ENCODE measurements around the gene NTNG1. TPM values are rescaled to one million over a fixed set of nuclear protein-coding genes. Genes with fewer than 3 reads are reported as not detected.

NTNG1 gene
- total and polyA plus RNA-seq, 12 donors, result 0.06 TPM; not detected in 11

DNA sequence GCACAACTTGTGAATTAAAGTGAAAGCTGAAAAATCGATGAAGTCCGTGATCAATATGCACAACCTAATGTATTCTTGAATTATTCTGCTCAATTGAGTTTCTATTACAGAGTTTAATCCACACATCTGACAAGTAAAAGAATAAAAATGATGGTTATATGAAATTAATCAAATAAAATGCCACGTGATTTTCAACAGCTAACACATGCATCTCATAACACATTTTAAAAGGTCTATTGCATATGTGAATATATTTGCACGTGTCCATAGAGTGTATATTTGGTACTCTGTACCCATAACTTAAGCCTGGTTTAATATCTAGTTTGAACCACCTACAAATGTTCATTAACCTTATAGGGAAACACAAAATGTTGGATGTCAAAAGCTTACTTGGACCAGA, 266.2 kb downstream of the NTNG1 start:
- ATAC-seq (no peak), DNase-seq (no peak)
- H3K4me1 ChIP-seq, result peaks cover 0 to 3% (median 0%) of the 10 kb centered on the region in 9 donors
- H3K27me3 ChIP-seq, result no peaks in the 10 kb centered on the region
- intact Hi-C loops (cut with DNase I), result no loop called here
- 83% methylated on average over 4 of the region's 4 CpGs for WGBS, 2 donors
- no peaks in the 10 kb centered on the region for H3K9me3 ChIP-seq
- no peak overlapping the region for H3K4me3 ChIP-seq
- no peak overlapping the region for H3K27ac ChIP-seq
- TF ChIP-seq, protein P1, sequence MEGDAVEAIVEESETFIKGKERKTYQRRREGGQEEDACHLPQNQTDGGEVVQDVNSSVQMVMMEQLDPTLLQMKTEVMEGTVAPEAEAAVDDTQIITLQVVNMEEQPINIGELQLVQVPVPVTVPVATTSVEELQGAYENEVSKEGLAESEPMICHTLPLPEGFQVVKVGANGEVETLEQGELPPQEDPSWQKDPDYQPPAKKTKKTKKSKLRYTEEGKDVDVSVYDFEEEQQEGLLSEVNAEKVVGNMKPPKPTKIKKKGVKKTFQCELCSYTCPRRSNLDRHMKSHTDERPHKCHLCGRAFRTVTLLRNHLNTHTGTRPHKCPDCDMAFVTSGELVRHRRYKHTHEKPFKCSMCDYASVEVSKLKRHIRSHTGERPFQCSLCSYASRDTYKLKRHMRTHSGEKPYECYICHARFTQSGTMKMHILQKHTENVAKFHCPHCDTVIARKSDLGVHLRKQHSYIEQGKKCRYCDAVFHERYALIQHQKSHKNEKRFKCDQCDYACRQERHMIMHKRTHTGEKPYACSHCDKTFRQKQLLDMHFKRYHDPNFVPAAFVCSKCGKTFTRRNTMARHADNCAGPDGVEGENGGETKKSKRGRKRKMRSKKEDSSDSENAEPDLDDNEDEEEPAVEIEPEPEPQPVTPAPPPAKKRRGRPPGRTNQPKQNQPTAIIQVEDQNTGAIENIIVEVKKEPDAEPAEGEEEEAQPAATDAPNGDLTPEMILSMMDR (IDR thresholded peaks at IDR 0.05), result no peak
- no peaks in the 10 kb centered on the region for H3K36me3 ChIP-seq

DNA sequence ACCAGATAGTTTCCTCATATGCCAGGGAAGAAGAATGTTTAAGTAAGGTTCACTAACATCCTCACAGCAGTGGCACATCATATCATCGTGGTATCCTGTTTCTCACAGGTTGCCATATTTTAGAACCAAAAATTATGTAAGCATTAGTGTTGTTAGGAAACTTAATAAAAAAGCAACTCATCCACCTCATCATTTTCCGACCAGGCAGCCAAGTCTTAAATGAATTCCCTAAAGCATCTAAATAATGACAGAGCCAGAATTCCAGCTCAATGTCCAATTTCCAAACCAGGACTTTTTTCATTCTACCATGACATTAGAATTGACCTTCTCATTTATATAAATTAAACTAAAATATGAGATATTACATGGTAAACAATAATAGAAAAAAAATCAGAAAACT, 272.7 kb downstream of the NTNG1 start:
- 66 to 67% methylated on average over 2 of the region's 2 CpGs for WGBS, 2 donors
- TF ChIP-seq, protein P1 (IDR thresholded peaks at IDR 0.05), result no peak
- intact Hi-C loops (cut with DNase I), result no loop called here

DNA sequence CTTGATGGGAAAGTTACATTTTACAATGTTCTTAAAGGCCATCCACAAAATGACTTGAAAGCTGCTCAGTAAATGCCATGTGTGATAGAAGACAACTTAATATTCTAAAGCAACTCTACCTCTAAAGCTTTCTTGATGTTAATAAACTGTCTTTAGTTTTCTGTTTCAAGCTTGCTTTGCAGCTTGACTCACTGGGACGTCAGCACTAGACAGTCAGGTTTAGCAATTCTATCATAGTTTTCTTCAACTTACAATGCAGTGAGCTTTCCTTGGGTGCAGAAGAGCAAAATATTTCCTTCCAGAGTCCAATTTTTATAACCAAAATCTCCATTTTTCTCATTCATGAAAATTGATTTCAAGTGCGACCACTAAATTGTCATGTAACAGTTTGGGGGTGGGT, 273.1 kb downstream of the NTNG1 start:
- TF ChIP-seq, protein P1 (IDR thresholded peaks at IDR 0.05), result no peak
- DNase-seq (no peak), ATAC-seq (no peak)
- intact Hi-C loops (cut with DNase I), result no loop called here
- WGBS, 2 donors, result 85 to 86% methylated on average over 2 of the region's 2 CpGs
- no peaks in the 10 kb centered on the region for H3K36me3 ChIP-seq
- peaks cover 0 to 2% (median 0%) of the 10 kb centered on the region in 11 donors for H3K9me3 ChIP-seq
- no peaks in the 10 kb centered on the region for H3K27me3 ChIP-seq
- no peak overlapping the region for H3K27ac ChIP-seq
- H3K4me3 ChIP-seq, result no peak overlapping the region
- no peaks in the 10 kb centered on the region for H3K4me1 ChIP-seq

More for the DNA sequence above, 272.7 kb downstream of the NTNG1 start:
- ATAC-seq, result no peak
- H3K4me1 ChIP-seq, result no peaks in the 10 kb centered on the region
- no peak overlapping the region for H3K27ac ChIP-seq
- H3K27me3 ChIP-seq, result no peaks in the 10 kb centered on the region
- DNase-seq, result no peak
- H3K9me3 ChIP-seq, result peaks cover 0 to 2% (median 0%) of the 10 kb centered on the region in 11 donors
- no peaks in the 10 kb centered on the region for H3K36me3 ChIP-seq
- H3K4me3 ChIP-seq, result no peak overlapping the region

DNA sequence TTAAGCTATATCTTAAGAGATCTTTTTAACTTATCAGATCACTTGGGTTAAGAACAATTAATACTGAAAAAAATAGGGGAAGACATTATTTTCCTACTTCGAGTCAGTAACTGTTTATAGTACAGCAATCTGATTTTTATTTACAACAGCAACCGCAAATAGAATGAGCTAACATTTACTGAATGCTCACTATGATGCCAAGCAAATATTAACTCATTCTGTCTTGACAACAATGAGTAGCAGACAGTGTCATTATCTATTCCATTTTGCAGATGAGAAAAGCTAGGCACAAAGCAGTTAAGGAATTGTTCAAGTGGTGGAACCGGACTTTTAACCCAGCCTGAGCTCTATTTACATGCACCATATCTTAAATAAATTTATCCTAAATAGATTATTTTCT, 273.7 kb downstream of the NTNG1 start:
- Histone ChIP-seq H3K27me3 (no peaks in the 10 kb centered on the region), H3K36me3 (no peaks in the 10 kb centered on the region), H3K27ac (no peak overlapping the region), H3K9me3 (peaks cover 0 to 2% (median 0%) of the 10 kb centered on the region in 11 donors), H3K4me1 (no peaks in the 10 kb centered on the region), H3K4me3 (no peak overlapping the region)
- DNase-seq, result no peak
- ATAC-seq, result no peak
- intact Hi-C loops (cut with DNase I), result no loop called here
- 68 to 74% methylated on average over 3 of the region's 3 CpGs for WGBS, 2 donors
- TF ChIP-seq, protein P1 (IDR thresholded peaks at IDR 0.05), result no peak
